Right lobe of liver (tissue), 6 donors: Measurements from ENCODE around the gene CDIP1. TPM values are rescaled to one million over a fixed set of nuclear protein-coding genes. Genes with fewer than 3 reads are reported as not detected.

ENCODE experiments used
- ATAC-seq, 4 donors: fragments of 200-7000 bp; cut with Tn5 transposase; one replicate each; pipeline ENCODE4 v1.9.1; 2020; ENCODE audit warnings: mild to moderate bottlenecking in 4 of 4, moderate library complexity in 4 of 4
- DNase-seq, 3 donors: peaks; one replicate each; pipeline ENCODE4 v3.0.0-alpha.2; 2020
- H3K27ac ChIP-seq, 3 donors: fragments of 200-600 bp; one replicate each; pipeline ENCODE4 v1.8.0; 2022
- H3K27me3 ChIP-seq, 2 donors: fragments of 200-600 bp; one replicate each; pipeline ENCODE4 v1.8.0; 2022
- H3K36me3 ChIP-seq, 4 donors: fragments of 200-600 bp; sonication (generic) in 1 of 4; one replicate each; pipeline versions ENCODE4 v1.5.1 to v1.8.0; 2017 to 2022; ENCODE audit warnings: control low read depth in 1 of 4
- H3K4me1 ChIP-seq, 4 donors: fragments of 200-600 bp; sonication (generic) in 1 of 4; one replicate each; pipeline versions ENCODE4 v1.5.1 to v1.8.0; 2017 to 2022; ENCODE audit warnings: control low read depth in 1 of 4
- H3K4me3 ChIP-seq, 3 donors: fragments of 200-600 bp; one replicate each; pipeline ENCODE4 v1.8.0; 2022
- H3K9me3 ChIP-seq, 4 donors: fragments of 200-600 bp; sonication (generic) in 1 of 4; one replicate each; pipeline versions ENCODE4 v1.5.1 to v1.8.0; 2017 to 2022; ENCODE audit warnings: control low read depth in 1 of 4
- CTCF ChIP-seq, 4 donors: fragments of 200-600 bp in 3 of 4; fragments of 450-650 bp in 1 of 4; IDR thresholded peaks; one replicate each; pipeline versions ENCODE4 v1.5.1 to v1.8.0; 2016 to 2022; ENCODE audit warnings: antibody characterized with exemption in 4 of 4, mild to moderate bottlenecking in 2 of 4
- POLR2A ChIP-seq: fragments of 450-650 bp; IDR thresholded peaks from one replicate; pipeline ENCODE4 v1.6.1; 2017; ENCODE audit warnings: antibody characterized with exemption, mild to moderate bottlenecking
- WGBS: methylation state at CpG from one replicate; pipeline ENCODE4 v1.1.6; 2018; ENCODE audit warnings: low coverage, low lambda C conversion rate; ENCODE audit not compliant: insufficient coverage; ENCODE audit errors: missing lambda C conversion rate; 5-methylcytosine and 5-hydroxymethylcytosine counted together
- intact Hi-C, 2 donors: fragments of 100-400 bp; cut with DNase I; formaldehyde crosslinking; loops; one replicate each; pipeline versions ENCODE4 v1.11.2 to v1.14.1; 2022
- total RNA-seq, 6 experiments: library from RNA; depleted of rRNA in 2 of 6; stranded (reverse); fragments of >200 nt in 2 of 6; fragmentation: NEBNext Ultra II Directional in 3 of 6; extraction: Animal tissue kit (Norgen Biotek cat#: 25700) in 3 of 6; gene quantifications; one replicate each; pipeline versions ENCODE4 v1.1.0 to v1.2.4, GENCODE V29; 2016 to 2023
- donor health status: DM: no; HTN: yes; CAD: no.
- donor health status: DM: no; HTN: no; CAD: no.
- donor health status: DM: no; HTN: no; CAD: no.
- donor health status: DM: no; HTN: yes; CAD: no.
- donor health status: DM: no; HTN: yes; CAD: no.

The CDIP1 gene
- total RNA-seq, 6 experiments from 2014 or later, result 15.7 to 23.2 (median 18.4) TPM

- H3K4me1 ChIP-seq, result peaks cover 0 to 2% (median 0%) of the 10 kb centered on the region in 4 donors
- 77% methylated on average over 6 of the region's 6 CpGs for WGBS
- no peaks in the 10 kb centered on the region for H3K9me3 ChIP-seq
- H3K27me3 ChIP-seq, result no peaks in the 10 kb centered on the region
- H3K27ac ChIP-seq, result no peak overlapping the region
- intact Hi-C loops, result no loop called here
- DNase-seq (no peak), ATAC-seq (no peak)
- TF ChIP-seq CTCF (IDR thresholded peaks at IDR 0.05) (no peak), POLR2A (no peak)
- H3K36me3 ChIP-seq, result peaks cover 0 to 7% (median 3%) of the 10 kb centered on the region in 4 donors
- no peak overlapping the region for H3K4me3 ChIP-seq
Measured at GRCh38 chr16:4494746-4495490, 43.7 kb downstream of the CDIP1 start.

DNA sequence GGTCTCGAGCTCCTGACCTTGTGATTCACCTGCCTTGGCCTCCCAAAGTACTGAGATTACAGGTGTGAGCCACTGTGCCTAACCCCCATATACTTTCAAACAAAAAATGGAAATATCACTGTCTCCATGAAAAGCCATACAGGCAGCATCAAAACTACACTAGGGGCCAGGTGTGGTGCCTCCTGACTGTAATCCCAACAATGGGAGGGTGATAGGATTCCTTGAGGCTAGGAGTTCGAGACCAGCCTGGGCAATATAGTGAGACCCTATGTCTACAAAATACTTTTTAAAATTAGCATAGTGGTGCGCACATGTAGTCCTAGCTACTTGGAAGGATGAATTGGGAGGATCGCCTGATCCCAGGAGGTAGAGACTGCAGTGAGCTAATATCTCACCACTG lies 46.7 kb downstream of the CDIP1 start:
- Histone ChIP-seq H3K4me3 (no peak overlapping the region), H3K4me1 (peaks cover 0 to 32% (median 13%) of the 10 kb centered on the region in 4 donors), H3K27me3 (no peaks in the 10 kb centered on the region), H3K27ac (no peak overlapping the region), H3K36me3 (peaks cover 0 to 6% (median 3%) of the 10 kb centered on the region in 4 donors), H3K9me3 (no peaks in the 10 kb centered on the region)
- ATAC-seq, result no peak
- no peak for DNase-seq
- TF ChIP-seq POLR2A (no peak), CTCF (IDR thresholded peaks at IDR 0.05) (no peak)
- 98% methylated on average over 4 of the region's 4 CpGs for WGBS
- intact Hi-C loops, result no loop called here

DNA sequence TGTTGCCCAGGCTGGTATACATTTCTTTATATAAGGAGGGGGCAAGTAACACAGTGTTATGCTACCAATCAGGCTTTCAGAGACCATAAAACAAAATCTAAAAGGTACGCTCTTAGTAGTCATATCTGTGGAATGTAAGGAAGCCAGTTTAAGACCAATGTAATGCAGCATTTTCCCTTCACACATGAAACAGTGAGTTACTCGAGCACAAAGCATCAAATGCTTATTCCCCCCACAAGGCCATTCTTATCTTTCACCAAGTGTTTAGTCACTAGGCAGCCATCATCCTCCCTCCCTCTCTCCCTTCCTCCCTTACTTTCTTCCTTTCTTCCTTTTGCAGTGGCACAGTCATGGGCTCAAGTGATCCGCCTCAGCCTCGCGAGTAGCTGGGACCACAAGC lies 49.5 kb downstream of the CDIP1 start:
- DNase-seq (no peak), ATAC-seq (no peak)
- H3K36me3 ChIP-seq, result peaks cover 0 to 11% (median 3%) of the 10 kb centered on the region in 4 donors
- WGBS, result 89% methylated on average over 5 of the region's 5 CpGs
- H3K27me3 ChIP-seq, result no peaks in the 10 kb centered on the region
- H3K4me1 ChIP-seq, result peaks cover 0 to 48% (median 22%) of the 10 kb centered on the region in 4 donors
- H3K27ac ChIP-seq, result peak overlapping the region; percentile 22 to 71 (median 47)
- intact Hi-C loops, result no loop called here
- TF ChIP-seq POLR2A (no peak), CTCF (IDR thresholded peaks at IDR 0.05) (no peak)
- H3K9me3 ChIP-seq, result no peaks in the 10 kb centered on the region
- no peak overlapping the region for H3K4me3 ChIP-seq

DNA sequence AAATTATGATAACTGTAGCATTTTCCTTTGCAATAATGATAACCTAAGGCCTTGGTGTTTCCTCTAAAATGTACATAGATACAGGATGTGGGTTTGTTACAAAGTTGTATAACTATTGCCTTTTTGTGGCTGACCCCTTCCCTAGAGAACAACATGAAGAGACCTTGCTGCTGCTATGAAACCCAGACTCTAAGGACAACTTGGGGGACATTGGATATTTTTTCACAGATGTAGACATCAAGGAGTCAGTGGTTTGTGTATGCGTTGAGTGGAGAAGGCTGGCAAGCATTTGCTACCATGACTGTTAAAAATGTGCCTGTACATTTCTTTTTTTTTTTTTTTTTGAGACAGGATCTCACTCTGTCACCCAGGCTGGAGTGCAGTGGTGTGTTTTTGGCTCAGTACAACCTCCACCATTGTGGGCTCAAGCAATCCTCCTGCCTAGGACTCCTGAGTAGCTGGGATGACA lies 50.0 kb downstream of the CDIP1 start:
- no peaks in the 10 kb centered on the region for H3K9me3 ChIP-seq
- ATAC-seq (peak in 3 of 4 donors; percentile 40 to 64 (median 46)), DNase-seq (peak in 1 of 3 donors; percentile 7)
- WGBS, result 11% methylated on average over 1 of the region's 1 CpG
- TF ChIP-seq POLR2A, result no peak
- TF ChIP-seq CTCF (IDR thresholded peaks at IDR 0.05), result no peak
- H3K27me3 ChIP-seq, result no peaks in the 10 kb centered on the region
- intact Hi-C loops, result no loop called here
- H3K4me3 ChIP-seq, result no peak overlapping the region
- H3K4me1 ChIP-seq, result peaks cover 0 to 48% (median 22%) of the 10 kb centered on the region in 4 donors
- peak overlapping the region; percentile 22 to 71 (median 47) for H3K27ac ChIP-seq
- H3K36me3 ChIP-seq, result peaks cover 0 to 11% (median 4%) of the 10 kb centered on the region in 4 donors
